SK-N-MC (cell line): ENCODE results near the gene NUP153.

ENCODE experiments used
- EZH2 ChIP-seq: fragments of 200-600 bp; sonication (generic); IDR thresholded peaks from one replicate; pipeline ENCODE4 v1.6.1; 2017; ENCODE audit warnings: antibody characterized with exemption
- FOXP2 ChIP-seq: optimal IDR thresholded peaks from 2 replicates; pipeline ENCODE3; 2011; ENCODE audit warnings: mild to moderate bottlenecking, moderate library complexity; ENCODE audit not compliant: insufficient read depth; ENCODE audit errors: extremely low read length, control extremely low read depth
- POLR2AphosphoS5 ChIP-seq: IDR thresholded peaks from 2 replicates; pipeline ENCODE4 v1.6.1; 2012; ENCODE audit warnings: mild to moderate bottlenecking, low read depth, low read length, borderline replicate concordance

DNA sequence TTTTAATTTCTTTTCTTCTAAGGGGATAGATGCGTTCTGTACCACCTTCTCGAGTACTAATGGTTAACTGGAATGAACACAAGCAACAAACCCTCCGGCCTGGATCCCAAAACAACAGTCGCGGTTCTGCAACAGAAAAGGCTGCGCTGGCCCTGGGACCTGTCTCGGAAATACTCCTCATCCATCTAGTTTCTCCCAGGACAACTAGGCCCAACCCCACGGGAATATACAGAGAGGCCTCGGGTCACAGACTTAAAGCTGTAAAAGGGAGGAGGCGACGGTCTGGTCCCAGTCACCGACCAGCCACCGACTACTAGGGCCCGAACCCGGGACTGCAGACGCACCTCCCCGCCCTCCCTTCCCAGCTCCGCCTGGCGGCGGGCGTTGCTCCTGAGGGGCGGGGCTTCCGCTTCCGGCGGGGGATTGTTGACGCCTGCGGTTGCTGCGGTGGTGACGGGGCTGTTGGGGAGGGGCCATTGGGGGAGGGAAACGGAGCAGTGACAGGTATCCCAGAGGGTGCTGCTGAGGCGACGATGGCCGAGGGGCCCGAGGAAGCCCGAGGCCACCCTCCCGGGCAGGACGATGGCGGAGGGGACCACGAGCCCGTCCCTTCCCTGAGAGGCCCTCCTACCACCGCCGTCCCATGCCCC, 106.7 kb downstream of the NUP153 start, which contains the start of gene FAM8A1:
- TF ChIP-seq FOXP2 = peak; percentile 99
- TF ChIP-seq EZH2 = no peak
- peak; percentile 93 for TF ChIP-seq POLR2AphosphoS5
